ENCODE measurements around the gene KANK3.

Gene KANK3

GRCh38 chr19:8332976-8333766 is 9.9 kb downstream of the KANK3 start:
- TF ChIP-seq CTCF (conservative IDR thresholded peaks at IDR 0.05; ENCODE audit: low read depth, low read length): no peak
- no peak overlapping the region for H3K4me3 ChIP-seq (ENCODE audit: low read depth, low read length)
- no peak for DNase-seq (ENCODE audit: low read depth)

GRCh38 chr19:8331263-8331845 is 11.7 kb downstream of the KANK3 start:
- DNase-seq (ENCODE audit: low read depth): no peak
- H3K4me3 ChIP-seq (ENCODE audit: low read depth, low read length): no peak overlapping the region
- TF ChIP-seq CTCF (conservative IDR thresholded peaks at IDR 0.05; ENCODE audit: low read depth, low read length): no peak

DNA sequence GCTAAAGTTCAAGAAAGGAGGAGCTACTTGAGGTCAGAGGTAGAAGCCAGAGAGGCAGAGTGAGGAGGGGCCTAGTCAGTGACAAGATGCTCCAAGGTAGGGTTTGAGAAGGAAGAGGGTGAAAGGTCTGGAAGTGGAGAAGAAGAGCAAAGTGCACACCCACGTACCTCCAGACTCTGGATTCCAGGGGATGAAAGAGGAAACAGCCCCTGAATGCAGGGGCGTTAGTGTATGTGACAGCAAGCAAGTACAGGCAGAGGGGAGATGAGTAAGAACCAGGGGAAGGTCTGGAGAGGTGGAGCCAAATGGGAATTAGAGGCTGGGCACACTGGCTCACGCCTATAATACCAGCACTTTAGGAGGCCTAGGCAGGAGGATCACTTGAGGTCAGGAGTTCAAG is 13.1 kb downstream of the KANK3 start:
- no peak for DNase-seq (ENCODE audit: low read depth)
- H3K4me3 ChIP-seq (ENCODE audit: low read depth, low read length): no peak overlapping the region
- TF ChIP-seq CTCF (conservative IDR thresholded peaks at IDR 0.05; ENCODE audit: low read depth, low read length): no peak

DNA sequence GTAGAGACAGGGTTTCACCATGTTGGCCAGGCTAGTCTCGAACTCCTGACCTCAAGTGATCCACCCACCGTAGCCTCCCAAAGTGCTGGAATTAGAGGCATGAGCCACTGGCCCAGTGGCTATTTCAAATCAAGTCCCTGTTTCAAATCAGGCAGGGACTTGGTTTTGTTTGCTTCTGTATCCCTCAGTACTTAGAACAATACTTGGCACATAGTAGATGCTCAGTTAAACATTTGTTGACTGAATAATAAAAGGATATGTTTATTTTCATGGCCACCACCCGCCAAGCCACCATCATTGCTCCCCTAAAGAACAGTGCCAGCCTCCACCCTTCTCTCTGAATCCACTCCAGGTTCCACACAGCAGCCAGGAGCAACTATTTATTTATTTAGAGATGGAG is 17.6 kb downstream of the KANK3 start:
- TF ChIP-seq CTCF (conservative IDR thresholded peaks at IDR 0.05; ENCODE audit: low read depth, low read length): no peak
- DNase-seq (ENCODE audit: low read depth): no peak
- H3K4me3 ChIP-seq (ENCODE audit: low read depth, low read length): no peak overlapping the region

- DNase-seq (ENCODE audit: low read depth): no peak
- TF ChIP-seq CTCF (conservative IDR thresholded peaks at IDR 0.05; ENCODE audit: low read depth, low read length): peak; percentile 4
- no peak overlapping the region for H3K4me3 ChIP-seq (ENCODE audit: low read depth, low read length)
These were observed 18.6 kb downstream of the KANK3 start for GRCh38 chr19:8324186-8325050.

DNA sequence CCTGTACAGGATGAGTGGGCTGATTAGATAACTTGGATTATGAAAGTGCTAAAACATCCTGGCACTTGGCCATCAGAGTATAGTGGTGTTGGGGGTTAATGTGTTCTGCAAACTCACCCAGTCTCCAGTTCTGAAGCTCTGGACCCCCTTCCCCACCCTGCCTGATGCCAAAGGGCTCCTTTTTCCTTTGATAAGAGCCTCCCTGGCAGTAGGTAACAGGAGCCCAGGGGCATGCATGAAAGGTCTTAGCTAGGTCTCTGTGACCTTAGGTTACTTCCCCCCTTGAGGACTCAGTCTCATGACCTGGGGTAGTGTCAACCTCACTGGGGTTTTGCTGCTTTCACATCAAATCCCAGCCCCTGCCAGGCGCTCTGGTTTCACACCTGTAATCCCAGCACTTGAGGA is 19.3 kb downstream of the KANK3 start:
- no peak overlapping the region for H3K4me3 ChIP-seq (ENCODE audit: low read depth, low read length)
- no peak for DNase-seq (ENCODE audit: low read depth)
- TF ChIP-seq CTCF (conservative IDR thresholded peaks at IDR 0.05; ENCODE audit: low read depth, low read length): no peak
